ENCODE results near the gene GNA14. TPM values are rescaled to one million over a fixed set of nuclear protein-coding genes. Genes with fewer than 3 reads are reported as not detected.
A peak's percentile ranks its signal among the peaks of the same experiment; 100 is the strongest.

The GNA14 gene
- total RNA-seq, 4 donors from 2014 or later = 3.9 to 12.4 (median 8.9) TPM

DNA sequence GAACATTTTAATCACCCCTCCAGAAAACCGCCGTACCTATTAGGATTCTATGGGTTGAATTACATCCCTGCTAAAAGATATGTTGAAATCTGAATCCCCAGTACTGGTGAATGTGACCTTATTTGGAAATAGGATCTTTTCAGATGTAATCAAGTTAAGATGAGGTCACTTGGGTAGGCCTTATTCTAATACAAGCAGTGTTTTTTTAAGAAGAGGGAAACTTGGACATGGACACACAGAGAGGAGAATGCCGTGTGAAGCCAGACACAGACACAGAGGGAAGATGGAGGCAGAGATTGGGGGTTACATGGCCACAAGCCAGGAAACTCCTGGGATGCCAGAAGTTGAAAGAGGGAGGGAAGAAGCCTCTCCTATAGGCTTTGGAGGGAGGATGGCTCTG lies 183.5 kb downstream of the GNA14 start:
- Histone ChIP-seq H3K27ac (no peak overlapping the region), H3K4me3 (no peak overlapping the region), H3K27me3 (no peaks in the 10 kb centered on the region), H3K36me3 (no peaks in the 10 kb centered on the region), H3K9me3 (no peaks in the 10 kb centered on the region), H3K4me1 (no peaks in the 10 kb centered on the region)
- TF ChIP-seq, protein P1, sequence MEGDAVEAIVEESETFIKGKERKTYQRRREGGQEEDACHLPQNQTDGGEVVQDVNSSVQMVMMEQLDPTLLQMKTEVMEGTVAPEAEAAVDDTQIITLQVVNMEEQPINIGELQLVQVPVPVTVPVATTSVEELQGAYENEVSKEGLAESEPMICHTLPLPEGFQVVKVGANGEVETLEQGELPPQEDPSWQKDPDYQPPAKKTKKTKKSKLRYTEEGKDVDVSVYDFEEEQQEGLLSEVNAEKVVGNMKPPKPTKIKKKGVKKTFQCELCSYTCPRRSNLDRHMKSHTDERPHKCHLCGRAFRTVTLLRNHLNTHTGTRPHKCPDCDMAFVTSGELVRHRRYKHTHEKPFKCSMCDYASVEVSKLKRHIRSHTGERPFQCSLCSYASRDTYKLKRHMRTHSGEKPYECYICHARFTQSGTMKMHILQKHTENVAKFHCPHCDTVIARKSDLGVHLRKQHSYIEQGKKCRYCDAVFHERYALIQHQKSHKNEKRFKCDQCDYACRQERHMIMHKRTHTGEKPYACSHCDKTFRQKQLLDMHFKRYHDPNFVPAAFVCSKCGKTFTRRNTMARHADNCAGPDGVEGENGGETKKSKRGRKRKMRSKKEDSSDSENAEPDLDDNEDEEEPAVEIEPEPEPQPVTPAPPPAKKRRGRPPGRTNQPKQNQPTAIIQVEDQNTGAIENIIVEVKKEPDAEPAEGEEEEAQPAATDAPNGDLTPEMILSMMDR (IDR thresholded peaks at IDR 0.05) = no peak
- TF ChIP-seq POLR2A (IDR thresholded peaks at IDR 0.05) = no peak
- DNase-seq = no peak

DNA sequence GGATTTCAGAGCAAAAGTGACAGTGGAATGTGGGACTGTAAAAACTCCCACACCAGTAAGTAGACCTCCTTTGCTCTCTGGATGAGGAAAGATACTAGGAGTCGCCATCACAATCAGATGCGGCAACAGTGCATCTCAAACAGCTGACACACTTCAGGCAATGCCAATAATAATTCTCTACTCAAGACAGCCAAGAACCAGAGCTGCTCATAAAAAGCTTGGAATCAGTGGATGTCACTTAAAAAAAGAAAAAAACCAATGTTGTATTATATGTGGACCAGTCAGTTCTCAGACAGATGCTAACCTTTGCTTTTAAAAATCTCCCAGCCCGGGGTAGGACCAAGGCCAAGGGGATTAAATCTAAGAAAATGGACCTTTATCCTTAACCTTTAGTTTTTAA lies 185.0 kb downstream of the GNA14 start:
- Histone ChIP-seq H3K27ac (no peak overlapping the region), H3K27me3 (no peaks in the 10 kb centered on the region)
- TF ChIP-seq, protein P1 (IDR thresholded peaks at IDR 0.05) = no peak
- TF ChIP-seq POLR2A (IDR thresholded peaks at IDR 0.05) = no peak

DNA sequence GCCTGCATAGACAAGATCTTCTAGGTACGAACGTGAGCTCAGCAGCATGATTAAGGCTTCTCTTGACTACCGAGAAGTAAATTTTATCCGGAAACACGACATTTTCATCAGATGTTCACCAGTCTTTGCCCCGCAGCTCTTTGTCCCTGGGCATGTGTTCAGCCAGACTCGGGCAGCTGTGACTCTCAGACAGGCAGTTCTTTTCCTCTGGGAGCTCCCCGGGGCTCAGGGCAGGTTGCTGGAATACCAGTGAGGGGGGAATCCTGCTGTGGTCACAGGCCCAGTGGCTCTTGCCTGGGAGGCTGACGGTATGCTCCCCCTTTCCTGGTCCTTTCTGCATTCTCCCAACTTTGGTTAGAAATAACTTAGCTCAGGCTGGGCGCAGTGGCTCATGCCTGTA lies 186.1 kb downstream of the GNA14 start:
- Histone ChIP-seq H3K4me3 (no peak overlapping the region), H3K4me1 (no peaks in the 10 kb centered on the region), H3K27me3 (no peaks in the 10 kb centered on the region), H3K36me3 (no peaks in the 10 kb centered on the region), H3K27ac (no peak overlapping the region), H3K9me3 (no peaks in the 10 kb centered on the region)
- TF ChIP-seq, protein P1 (IDR thresholded peaks at IDR 0.05) = no peak
- DNase-seq = no peak

More for the DNA sequence above, 185.0 kb downstream of the GNA14 start:
- Histone ChIP-seq H3K36me3 (no peaks in the 10 kb centered on the region), H3K4me3 (no peak overlapping the region), H3K9me3 (no peaks in the 10 kb centered on the region), H3K4me1 (no peaks in the 10 kb centered on the region)
- no peak for DNase-seq

DNA sequence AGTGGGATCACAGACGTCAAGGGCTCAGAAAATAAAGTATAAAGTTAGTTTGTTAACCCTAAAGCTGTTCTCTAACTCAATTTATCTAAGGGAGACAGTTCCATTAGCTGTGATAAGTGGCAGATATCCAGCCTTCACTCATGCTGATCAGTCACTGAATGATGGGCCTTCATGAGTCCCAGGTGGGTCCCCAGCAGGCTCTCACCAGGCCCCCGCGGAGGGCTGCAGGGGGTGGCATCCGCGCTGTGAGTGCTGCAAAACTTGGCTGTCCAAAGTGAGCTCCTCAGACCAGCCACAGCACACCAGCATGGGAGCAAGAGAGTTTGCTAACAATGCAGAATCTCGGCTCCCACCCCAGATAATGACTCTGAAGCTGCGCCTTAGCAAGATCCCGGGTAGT lies 187.2 kb downstream of the GNA14 start:
- Histone ChIP-seq H3K27me3 (no peaks in the 10 kb centered on the region), H3K36me3 (no peaks in the 10 kb centered on the region), H3K4me3 (no peak overlapping the region), H3K4me1 (no peaks in the 10 kb centered on the region), H3K27ac (no peak overlapping the region), H3K9me3 (no peaks in the 10 kb centered on the region)
- DNase-seq = no peak
- TF ChIP-seq, protein P1 (IDR thresholded peaks at IDR 0.05) = no peak
- TF ChIP-seq POLR2A (IDR thresholded peaks at IDR 0.05) = no peak

DNA sequence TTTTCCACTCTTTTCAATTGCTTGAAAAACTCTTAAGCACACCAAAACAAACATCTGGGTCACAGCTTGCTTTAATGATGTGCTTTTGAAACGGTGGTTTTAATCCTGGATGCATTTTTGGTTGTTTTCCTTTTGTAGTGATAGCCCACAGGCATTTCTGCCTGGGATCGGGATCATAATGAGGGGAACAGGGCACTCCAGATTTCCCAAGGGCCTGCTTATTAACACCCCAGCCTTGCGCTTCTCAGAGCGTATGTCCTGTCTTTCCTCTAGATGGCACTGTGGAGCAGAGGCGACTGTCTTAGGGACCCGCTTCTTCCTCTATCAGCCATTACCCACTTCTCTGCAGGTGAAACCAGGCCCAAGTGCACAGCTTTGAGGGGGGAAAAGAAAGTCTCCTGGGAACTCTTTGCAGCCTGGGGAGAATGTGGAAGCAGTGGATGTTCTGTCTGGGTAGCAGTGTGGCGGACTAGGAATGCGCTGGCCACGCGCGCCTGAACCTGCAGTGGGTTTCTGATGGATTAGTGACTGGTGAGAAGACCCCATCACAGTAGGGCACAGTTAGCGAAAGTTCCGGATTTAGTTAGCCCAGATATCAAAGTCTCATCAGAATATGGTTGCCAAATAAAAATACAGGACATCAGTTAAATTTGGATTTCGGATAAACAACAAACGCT lies 190.1 kb downstream of the GNA14 start:
- H3K27me3 ChIP-seq = no peaks in the 10 kb centered on the region
- peak in 2 of 3 donors; percentile 41 to 80 for DNase-seq
- no peak overlapping the region for H3K4me3 ChIP-seq
- H3K4me1 ChIP-seq = no peaks in the 10 kb centered on the region
- TF ChIP-seq, protein P1 (IDR thresholded peaks at IDR 0.05) = peak in 5 of 6 experiments; percentile 21 to 76 (median 63)
- TF ChIP-seq POLR2A (IDR thresholded peaks at IDR 0.05) = no peak
- H3K27ac ChIP-seq = no peak overlapping the region
- H3K9me3 ChIP-seq = no peaks in the 10 kb centered on the region
- no peaks in the 10 kb centered on the region for H3K36me3 ChIP-seq

All from Peyer's patch (tissue), 4 donors.